SU-DHL-6 (cell line): ENCODE data around the gene FHIP1A.
A peak's percentile ranks its signal among the peaks of the same experiment; 100 is the strongest.

Experiments used
- H2AFZ ChIP-seq: fragments of 200-600 bp; sonication (generic); 2 replicates; pipeline ENCODE4 v1.6.1; 2014; ENCODE audit warnings: low read depth, mild to moderate bottlenecking, moderate library complexity, mixed read lengths, antibody characterized with exemption, low read length; ENCODE audit not compliant: severe bottlenecking
- H3F3A ChIP-seq: fragments of 200-600 bp; shearing (Covaris generic); 2 replicates; pipeline ENCODE4 v1.6.0; 2016; ENCODE audit warnings: antibody characterized with exemption, mild to moderate bottlenecking; ENCODE audit not compliant: insufficient read depth
- H3K27ac ChIP-seq: fragments of 200-600 bp; sonication (generic); 2 replicates; pipeline ENCODE4 v1.5.1; 2016; ENCODE audit warnings: low read depth, mild to moderate bottlenecking, low read length, moderate library complexity, mixed read lengths
- H3K27me3 ChIP-seq: fragments of 200-600 bp; sonication (generic), shearing (Covaris generic); 2 replicates; pipeline ENCODE4 v1.6.0; 2014; ENCODE audit warnings: mild to moderate bottlenecking, low read length
- H3K36me3 ChIP-seq: fragments of 200-600 bp; sonication (generic); 2 replicates; pipeline ENCODE4 v1.6.1; 2014; ENCODE audit warnings: mild to moderate bottlenecking, low read length, mixed read lengths
- H3K4me2 ChIP-seq: fragments of 300-600, 200-600 bp; shearing (Covaris generic), sonication (generic); 2 replicates; pipeline ENCODE4 v1.6.0; 2014; ENCODE audit warnings: low read length, low read depth, mild to moderate bottlenecking; ENCODE audit not compliant: poor library complexity, severe bottlenecking
- H3K4me3 ChIP-seq: fragments of 200-600 bp; sonication (generic); 2 replicates; pipeline ENCODE4 v1.5.1; 2014; ENCODE audit warnings: antibody characterized with exemption, low read length, mild to moderate bottlenecking, mixed read lengths; ENCODE audit not compliant: insufficient read depth, poor library complexity, severe bottlenecking
- H3K79me2 ChIP-seq: fragments of 200-600 bp; sonication (generic); 2 replicates; pipeline ENCODE4 v1.6.1; 2014; ENCODE audit warnings: mild to moderate bottlenecking, low read length, moderate library complexity; ENCODE audit not compliant: insufficient read depth
- H3K9ac ChIP-seq: fragments of 200-600 bp; sonication (generic); 2 replicates; pipeline ENCODE4 v1.7.0; 2014; ENCODE audit warnings: mild to moderate bottlenecking, low read length
- H3K9me2 ChIP-seq: fragments of 200-600 bp; sonication (generic); replicated peaks from 2 replicates; pipeline ENCODE4 v1.6.1; 2014; ENCODE audit warnings: low read length; ENCODE audit not compliant: insufficient read depth
- H3K9me3 ChIP-seq: fragments of 200-600 bp; sonication (generic); 2 replicates; pipeline ENCODE4 v1.6.1; 2014; ENCODE audit warnings: low read length, mixed read lengths; ENCODE audit not compliant: insufficient read depth
- H4K20me1 ChIP-seq: fragments of 200-600 bp; sonication (generic); 2 replicates; pipeline ENCODE4 v1.6.1; 2014; ENCODE audit warnings: low read depth, mild to moderate bottlenecking, antibody characterized with exemption, low read length, moderate library complexity, mixed read lengths
- EZH2phosphoT487 ChIP-seq: fragments of 200-600 bp; sonication (generic), shearing (Covaris generic); conservative IDR thresholded peaks from 2 replicates; pipeline ENCODE4 v1.6.1; 2018; ENCODE audit warnings: mild to moderate bottlenecking, antibody characterized with exemption, low read length, moderate library complexity, mixed read lengths
- TF ChIP-seq, protein P1 (sequence below): fragments of 200-600 bp; sonication (generic); IDR thresholded peaks from one replicate; pipeline ENCODE4 v1.5.1; 2017; ENCODE audit warnings: antibody characterized with exemption, mild to moderate bottlenecking, low read length, moderate library complexity; ENCODE audit not compliant: insufficient read depth, poor library complexity, severe bottlenecking

FHIP1A gene

DNA sequence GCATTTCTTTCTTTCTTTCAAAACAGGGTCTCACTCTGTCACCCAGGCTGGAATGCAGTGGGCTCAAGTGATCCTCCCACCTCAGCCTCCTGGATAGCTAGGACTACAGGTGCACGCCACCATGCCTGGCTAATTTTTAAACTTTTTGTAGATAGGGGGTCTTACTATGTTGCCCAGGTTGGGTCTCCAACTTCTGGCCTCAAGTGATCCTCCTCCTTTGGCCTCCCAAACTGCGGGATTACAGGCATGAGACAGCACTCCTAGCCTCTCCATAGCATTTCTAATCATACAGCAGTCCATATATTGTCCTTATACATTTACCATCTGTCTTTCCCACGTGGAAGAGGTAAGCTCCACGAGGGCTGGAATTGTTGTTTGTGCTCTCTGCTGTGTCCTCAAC is 2.0 kb upstream of the FHIP1A start:
- no peak overlapping the region for H3K27ac ChIP-seq
- TF ChIP-seq, protein P1, sequence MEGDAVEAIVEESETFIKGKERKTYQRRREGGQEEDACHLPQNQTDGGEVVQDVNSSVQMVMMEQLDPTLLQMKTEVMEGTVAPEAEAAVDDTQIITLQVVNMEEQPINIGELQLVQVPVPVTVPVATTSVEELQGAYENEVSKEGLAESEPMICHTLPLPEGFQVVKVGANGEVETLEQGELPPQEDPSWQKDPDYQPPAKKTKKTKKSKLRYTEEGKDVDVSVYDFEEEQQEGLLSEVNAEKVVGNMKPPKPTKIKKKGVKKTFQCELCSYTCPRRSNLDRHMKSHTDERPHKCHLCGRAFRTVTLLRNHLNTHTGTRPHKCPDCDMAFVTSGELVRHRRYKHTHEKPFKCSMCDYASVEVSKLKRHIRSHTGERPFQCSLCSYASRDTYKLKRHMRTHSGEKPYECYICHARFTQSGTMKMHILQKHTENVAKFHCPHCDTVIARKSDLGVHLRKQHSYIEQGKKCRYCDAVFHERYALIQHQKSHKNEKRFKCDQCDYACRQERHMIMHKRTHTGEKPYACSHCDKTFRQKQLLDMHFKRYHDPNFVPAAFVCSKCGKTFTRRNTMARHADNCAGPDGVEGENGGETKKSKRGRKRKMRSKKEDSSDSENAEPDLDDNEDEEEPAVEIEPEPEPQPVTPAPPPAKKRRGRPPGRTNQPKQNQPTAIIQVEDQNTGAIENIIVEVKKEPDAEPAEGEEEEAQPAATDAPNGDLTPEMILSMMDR, result no peak
- no peak for TF ChIP-seq EZH2phosphoT487
- no peaks in the 10 kb centered on the region for H3K27me3 ChIP-seq
- no peak overlapping the region for H3K4me2 ChIP-seq
- no peaks in the 10 kb centered on the region for H3F3A ChIP-seq
- no peaks in the 10 kb centered on the region for H3K9me2 ChIP-seq
- no peak overlapping the region for H3K4me3 ChIP-seq
- H2AFZ ChIP-seq, result no peak overlapping the region
- H3K9ac ChIP-seq, result no peak overlapping the region
- H3K36me3 ChIP-seq, result no peaks in the 10 kb centered on the region
- no peaks in the 10 kb centered on the region for H4K20me1 ChIP-seq
- H3K79me2 ChIP-seq, result no peaks in the 10 kb centered on the region
- H3K9me3 ChIP-seq, result no peaks in the 10 kb centered on the region

DNA sequence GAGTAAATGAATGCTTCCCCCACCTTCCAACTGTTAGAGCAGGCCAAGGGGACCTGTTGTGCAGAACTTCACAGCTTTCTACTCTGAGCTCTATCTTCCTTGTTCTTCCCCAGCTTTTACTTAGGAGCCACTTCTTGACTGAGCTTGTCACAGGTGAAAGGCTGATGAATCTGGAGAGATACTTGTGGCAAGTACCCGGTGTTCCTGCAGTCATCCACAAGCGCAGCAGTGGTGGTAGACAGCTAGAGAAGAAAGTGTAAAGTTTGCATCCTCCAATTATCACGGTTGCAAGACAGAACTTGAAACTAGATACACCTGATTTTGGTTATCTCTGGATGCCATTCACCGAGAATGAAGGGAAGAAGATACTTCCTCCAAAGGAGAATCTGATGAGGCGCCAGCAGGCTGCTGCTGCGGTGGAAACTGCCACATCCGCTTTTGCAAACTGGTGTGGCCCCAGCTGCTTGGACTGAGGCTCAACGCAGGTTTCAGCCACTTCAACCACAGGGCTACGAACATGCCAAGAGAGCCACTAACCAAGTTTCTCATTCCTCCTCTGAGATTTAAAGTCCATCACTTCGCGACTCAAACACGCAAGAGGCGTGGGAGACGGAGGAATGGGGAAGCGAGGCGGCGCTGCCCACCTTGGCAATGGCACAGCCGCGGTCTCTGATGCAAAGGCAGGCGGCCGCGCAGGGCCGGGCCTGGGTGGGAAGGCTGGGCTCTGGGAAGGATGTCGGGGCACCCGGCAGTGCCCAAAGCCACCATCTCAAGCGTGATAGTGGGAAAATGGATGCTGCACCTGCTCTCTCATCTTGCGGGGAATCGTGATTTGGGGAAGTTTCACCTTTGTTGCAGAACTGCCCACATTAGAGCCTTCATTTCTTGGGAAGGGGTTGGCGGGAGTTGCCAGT is 1.3 kb upstream of the FHIP1A start:
- Histone ChIP-seq H3F3A (no peaks in the 10 kb centered on the region), H3K27me3 (no peaks in the 10 kb centered on the region), H3K9ac (no peak overlapping the region), H3K9me3 (no peaks in the 10 kb centered on the region), H3K36me3 (no peaks in the 10 kb centered on the region), H4K20me1 (no peaks in the 10 kb centered on the region), H3K4me3 (no peak overlapping the region), H3K27ac (no peak overlapping the region), H3K4me2 (no peak overlapping the region), H3K9me2 (no peaks in the 10 kb centered on the region), H3K79me2 (no peaks in the 10 kb centered on the region), H2AFZ (no peak overlapping the region)
- no peak for TF ChIP-seq EZH2phosphoT487

DNA sequence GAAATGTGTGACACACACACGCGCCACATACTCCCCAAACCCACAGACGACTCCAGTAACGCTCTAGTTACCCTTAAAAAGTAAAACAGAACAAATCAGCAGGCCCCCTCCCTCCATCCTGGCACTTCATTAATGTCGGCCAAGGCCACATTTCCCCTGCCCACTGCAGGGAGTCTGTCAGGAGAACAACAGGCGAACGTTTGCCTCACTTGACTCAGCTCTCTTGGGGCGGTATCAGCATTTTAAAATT is 671 bp upstream of the FHIP1A start:
- H3K4me2 ChIP-seq, result peak overlapping the region; percentile 38
- H3F3A ChIP-seq, result no peaks in the 10 kb centered on the region
- TF ChIP-seq EZH2phosphoT487, result no peak
- TF ChIP-seq, protein P1, result no peak
- H3K27ac ChIP-seq, result no peak overlapping the region
- H3K36me3 ChIP-seq, result no peaks in the 10 kb centered on the region
- no peaks in the 10 kb centered on the region for H4K20me1 ChIP-seq
- H3K9ac ChIP-seq, result no peak overlapping the region
- no peaks in the 10 kb centered on the region for H3K9me2 ChIP-seq
- no peaks in the 10 kb centered on the region for H3K9me3 ChIP-seq
- H2AFZ ChIP-seq, result peak overlapping the region; percentile 28
- H3K79me2 ChIP-seq, result no peaks in the 10 kb centered on the region
- H3K4me3 ChIP-seq, result peak overlapping the region; percentile 36
- no peaks in the 10 kb centered on the region for H3K27me3 ChIP-seq
